SK-N-DZ (cell line): ENCODE results near the gene DPPA4.

Experiments
- DNase-seq: peaks from one replicate; pipeline ENCODE4 v3.0.0-alpha.2; 2015; ENCODE audit warnings: low spot score
- small RNA-seq, 2 experiments: library from RNA; depleted of rRNA; stranded (forward); fragments of <200 nt; gene quantifications; one replicate each; pipeline ENCODE3, GENCODE V24; 2014

The DPPA4 gene

GRCh38 chr3:109339197-109339596 is 1.9 kb upstream of the DPPA4 start:
- DNase-seq, result no peak

GRCh38 chr3:109338322-109338721 is 976 bp upstream of the DPPA4 start:
- no peak for DNase-seq

DNA sequence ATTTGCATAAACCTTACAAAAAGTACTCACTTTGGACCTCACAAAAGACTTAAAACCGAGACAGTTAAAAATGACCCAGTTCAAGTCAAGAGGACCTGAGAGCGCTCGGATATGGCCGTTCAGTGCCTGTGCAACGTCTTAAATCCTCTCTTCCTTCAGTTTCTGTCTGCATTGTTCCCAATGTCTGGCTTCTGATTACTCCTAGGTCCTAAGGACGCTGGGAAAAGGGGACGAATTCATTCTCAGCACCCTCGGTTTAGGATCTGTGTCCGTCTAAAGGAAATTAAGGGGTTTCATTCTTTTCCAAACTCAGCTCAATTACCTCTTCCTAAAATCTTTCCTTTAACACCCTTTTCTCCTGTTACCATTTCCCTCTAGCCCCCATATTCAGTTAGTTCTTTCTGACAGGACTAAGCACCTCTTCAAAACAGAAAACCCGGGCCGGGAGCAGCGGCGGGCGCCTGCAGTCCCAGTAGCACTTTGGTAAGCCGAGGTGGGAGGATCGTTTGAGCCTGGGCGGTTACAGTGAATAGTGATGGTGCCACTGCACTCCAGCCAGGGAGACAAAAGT is 970 bp downstream of the DPPA4 start:
- no peak for DNase-seq

GRCh38 chr3:109334572-109334971 is 2.8 kb downstream of the DPPA4 start:
- DNase-seq, result no peak

- DNase-seq, result no peak
Measured at GRCh38 chr3:109331692-109332091, 5.7 kb downstream of the DPPA4 start.

DNA sequence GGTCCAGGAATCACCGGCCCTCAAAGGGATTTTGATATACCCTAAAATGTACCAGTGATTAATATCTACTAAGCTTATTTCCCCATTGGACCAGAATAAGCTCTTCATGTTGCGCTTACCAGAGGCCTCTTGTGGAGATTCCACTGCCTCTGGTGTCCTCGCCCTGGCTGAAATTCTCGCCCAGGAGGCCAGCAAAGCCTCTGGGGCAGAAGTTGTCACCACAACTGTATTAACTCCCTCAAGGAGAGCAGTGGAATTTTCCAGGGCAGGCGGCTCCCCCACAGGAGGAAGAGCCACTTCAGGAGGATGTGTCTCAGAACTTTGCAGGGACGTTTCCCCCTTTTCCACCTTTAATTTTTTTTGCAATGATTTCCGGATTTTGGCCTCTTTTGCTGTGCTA is 6.9 kb downstream of the DPPA4 start:
- DNase-seq, result no peak

- no peak for DNase-seq
Measured at GRCh38 chr3:109328202-109328601, 9.1 kb downstream of the DPPA4 start.

- DNase-seq, result no peak
Measured at GRCh38 chr3:109325657-109326056, 11.7 kb downstream of the DPPA4 start.

- DNase-seq, result no peak
Measured at GRCh38 chr3:109325109-109325508, 12.2 kb downstream of the DPPA4 start.

DNA sequence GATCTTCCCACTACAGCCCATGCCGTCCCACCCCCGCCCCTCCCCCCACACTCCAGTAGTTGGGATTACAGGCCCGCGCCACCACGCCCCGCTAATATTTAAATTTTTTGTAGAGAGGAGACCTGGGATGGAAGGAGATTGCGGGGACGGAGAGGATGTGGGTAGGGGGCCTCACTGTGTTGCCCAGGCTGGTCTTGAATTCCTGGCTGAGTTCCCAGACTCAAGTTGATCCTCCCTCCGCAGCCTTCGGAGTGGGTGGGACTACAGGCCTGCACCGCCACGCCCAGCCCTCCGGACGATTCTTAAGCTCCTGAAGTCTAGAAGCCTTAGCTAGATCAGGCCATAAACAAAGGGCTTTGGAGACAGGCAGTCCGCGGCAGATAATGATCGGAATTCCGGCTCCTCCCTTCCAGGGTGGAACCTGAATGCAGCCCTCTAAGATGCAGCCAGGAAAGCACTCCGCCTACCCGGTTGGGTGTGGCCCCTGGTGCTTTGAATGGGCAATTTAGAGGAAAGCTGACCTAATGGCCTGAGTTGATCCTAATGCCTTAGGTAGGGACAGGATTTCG is 21.1 kb downstream of the DPPA4 start, which contains the start of gene DPPA2:
DPPA2 (minus strand) TSS at position 356 of the 569 bp plus-strand sequence. CDS start 1,975 bp downstream, outside the sequence.
- no peak for DNase-seq

GRCh38 chr3:109313061-109313460 is 24.3 kb downstream of the DPPA4 start:
- no peak for DNase-seq

DNA sequence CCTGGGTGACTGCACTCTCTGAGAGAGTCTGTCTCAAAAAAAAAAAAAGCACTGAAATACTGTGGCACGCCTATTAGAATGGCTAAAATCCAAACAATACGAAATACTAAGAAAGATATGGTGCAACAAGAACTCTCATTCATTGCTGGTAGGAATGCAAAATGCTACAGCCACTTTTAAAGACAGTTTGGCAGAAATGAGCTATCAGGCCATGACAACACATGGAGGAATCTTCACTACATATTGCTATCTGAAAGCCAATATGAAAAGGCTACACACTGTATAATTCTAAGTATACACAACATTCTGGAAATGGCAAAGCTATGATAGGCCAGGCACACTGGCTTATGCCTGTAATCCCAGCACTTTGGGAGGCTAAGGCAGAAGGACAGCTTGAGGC is 39.9 kb downstream of the DPPA4 start:
- DNase-seq, result no peak

- no peak for DNase-seq
Measured at GRCh38 chr3:109284071-109284470, 53.3 kb downstream of the DPPA4 start.

GRCh38 chr3:109278546-109278945 is 58.8 kb downstream of the DPPA4 start:
- DNase-seq, result no peak

- no peak for DNase-seq
Measured at GRCh38 chr3:109278141-109278540, 59.2 kb downstream of the DPPA4 start.

Small RNA genes within 50 kb of the gene (small RNA-seq; reads per million reads assigned to genes)
- gene AC124945.1 (0 reads per million in 2 experiments), gene RF00017 (0 reads per million in 2 experiments)
